SK-N-MC (cell line): ENCODE data around the gene DNAAF8.

ENCODE experiments used
- EZH2 ChIP-seq: fragments of 200-600 bp; sonication (generic); IDR thresholded peaks from one replicate; pipeline ENCODE4 v1.6.1; 2017; ENCODE audit warnings: antibody characterized with exemption
- POLR2AphosphoS5 ChIP-seq: IDR thresholded peaks from 2 replicates; pipeline ENCODE4 v1.6.1; 2012; ENCODE audit warnings: mild to moderate bottlenecking, low read depth, low read length, borderline replicate concordance

DNA sequence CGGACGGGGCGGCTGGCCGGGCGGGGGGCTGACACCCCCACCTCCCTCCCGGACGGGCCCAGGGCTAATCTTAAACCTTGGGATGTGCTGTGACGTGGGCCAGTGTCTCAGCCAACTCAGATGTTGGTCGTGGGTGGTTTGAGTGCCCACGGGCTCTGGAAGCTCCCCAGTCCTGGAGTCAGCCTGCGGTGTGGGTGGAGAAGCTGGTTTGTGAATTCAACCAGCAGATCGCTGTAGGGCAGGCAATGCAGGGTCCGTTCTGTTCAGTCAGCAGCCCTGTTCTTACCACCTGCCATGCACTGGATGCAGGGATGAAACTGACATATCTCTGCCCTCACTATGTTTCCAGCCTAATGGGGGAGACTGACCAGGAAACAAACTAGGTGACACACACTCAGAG, 40.7 kb downstream of the DNAAF8 start:
- TF ChIP-seq EZH2 (no peak), POLR2AphosphoS5 (no peak)
